VCaP (cell line): ENCODE measurements around the gene ENO3.

Source experiments
- H3K27ac ChIP-seq: fragments of 450-650 bp; 2 replicates; pipeline ENCODE4 v1.5.1; 2017
- TF ChIP-seq, protein P1 (sequence below): fragments of 450-650 bp; conservative IDR thresholded peaks from 2 replicates; pipeline ENCODE4 v1.5.1; 2017; ENCODE audit warnings: mild to moderate bottlenecking, moderate library complexity

ENO3 gene

DNA sequence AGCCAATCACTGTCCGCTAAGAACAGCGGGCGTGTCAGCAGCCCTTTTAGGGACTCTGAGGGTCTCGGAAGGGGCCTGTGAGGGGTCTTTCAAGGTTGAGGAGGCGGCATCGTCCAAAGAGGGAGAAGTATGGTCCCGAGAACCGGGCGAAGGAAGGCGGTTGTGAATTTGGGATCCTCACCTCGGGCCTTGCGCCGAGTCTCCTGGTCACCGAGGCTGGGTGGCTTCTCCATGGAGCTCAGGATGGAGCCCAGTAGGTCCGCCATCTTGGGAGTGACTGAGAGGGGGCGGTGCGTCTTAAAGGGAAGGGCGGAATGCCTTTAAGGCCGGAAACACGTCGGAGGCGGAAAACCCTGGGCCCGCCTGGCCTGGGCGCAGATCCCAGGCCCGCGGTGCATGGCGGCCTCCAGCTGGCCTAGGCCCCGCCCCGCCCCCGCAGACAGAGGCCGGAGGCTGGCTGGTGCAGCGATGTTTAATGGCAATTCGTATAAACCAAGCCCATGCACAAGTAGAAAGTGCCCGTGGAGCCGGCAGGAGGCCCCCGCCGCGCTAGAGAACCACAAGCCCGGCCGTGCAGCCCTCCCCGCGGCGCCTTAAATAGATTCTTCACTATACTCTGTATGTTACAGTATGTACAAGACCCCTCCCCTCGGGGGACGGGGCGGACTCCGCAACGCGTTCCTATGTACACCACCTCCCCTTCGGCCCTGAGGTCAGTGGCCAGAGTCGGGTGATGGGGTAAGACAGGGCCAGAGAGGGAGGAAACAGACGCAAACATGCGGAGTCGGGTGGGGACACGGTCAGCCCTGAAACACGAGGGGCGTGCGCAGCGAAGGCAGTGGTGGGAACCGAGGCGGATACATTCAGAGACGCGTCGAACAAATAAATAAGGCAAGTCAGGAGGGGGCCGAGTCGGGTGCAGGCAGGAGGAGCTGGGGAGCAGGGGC lies 16.9 kb downstream of the ENO3 start, which contains the start of gene SPAG7:
TSS of gene SPAG7 (minus strand) at position 279 of the 947 bp plus-strand sequence. CDS start at position 266, 13 bp downstream.
- H3K27ac ChIP-seq, result peak within 1 kb of the TSS; percentile 85
- TF ChIP-seq, protein P1, sequence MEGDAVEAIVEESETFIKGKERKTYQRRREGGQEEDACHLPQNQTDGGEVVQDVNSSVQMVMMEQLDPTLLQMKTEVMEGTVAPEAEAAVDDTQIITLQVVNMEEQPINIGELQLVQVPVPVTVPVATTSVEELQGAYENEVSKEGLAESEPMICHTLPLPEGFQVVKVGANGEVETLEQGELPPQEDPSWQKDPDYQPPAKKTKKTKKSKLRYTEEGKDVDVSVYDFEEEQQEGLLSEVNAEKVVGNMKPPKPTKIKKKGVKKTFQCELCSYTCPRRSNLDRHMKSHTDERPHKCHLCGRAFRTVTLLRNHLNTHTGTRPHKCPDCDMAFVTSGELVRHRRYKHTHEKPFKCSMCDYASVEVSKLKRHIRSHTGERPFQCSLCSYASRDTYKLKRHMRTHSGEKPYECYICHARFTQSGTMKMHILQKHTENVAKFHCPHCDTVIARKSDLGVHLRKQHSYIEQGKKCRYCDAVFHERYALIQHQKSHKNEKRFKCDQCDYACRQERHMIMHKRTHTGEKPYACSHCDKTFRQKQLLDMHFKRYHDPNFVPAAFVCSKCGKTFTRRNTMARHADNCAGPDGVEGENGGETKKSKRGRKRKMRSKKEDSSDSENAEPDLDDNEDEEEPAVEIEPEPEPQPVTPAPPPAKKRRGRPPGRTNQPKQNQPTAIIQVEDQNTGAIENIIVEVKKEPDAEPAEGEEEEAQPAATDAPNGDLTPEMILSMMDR, result no peak

DNA sequence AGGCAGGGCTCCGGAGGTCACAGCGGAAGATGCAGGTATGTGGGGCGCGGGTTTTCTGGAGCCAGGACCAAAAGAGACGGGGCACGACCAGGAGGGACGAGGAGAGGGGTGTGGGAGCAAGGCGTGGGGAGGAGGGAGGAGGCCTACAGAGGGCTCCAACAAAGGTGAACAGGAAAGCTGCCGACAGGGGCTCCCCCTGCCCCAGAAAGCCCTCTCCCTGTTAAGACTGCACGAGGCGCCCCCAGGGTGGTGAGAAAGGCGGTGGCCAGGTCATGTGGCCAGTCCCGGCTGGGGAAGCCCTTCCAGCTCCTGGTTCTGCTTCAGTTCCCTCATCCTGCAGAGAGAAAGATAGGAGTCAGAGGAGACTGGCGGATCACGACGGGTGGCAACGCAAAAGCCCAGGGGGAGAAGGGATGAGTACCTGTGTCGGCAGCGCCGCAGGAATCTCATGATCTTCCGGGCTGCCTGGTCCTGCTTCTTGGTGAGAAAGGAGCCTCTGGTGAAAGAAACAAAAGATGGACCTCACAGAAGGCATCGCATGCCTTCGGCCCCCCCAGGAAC lies 17.6 kb downstream of the ENO3 start:
- H3K27ac ChIP-seq, result peak overlapping the region; percentile 85
- TF ChIP-seq, protein P1, result no peak

DNA sequence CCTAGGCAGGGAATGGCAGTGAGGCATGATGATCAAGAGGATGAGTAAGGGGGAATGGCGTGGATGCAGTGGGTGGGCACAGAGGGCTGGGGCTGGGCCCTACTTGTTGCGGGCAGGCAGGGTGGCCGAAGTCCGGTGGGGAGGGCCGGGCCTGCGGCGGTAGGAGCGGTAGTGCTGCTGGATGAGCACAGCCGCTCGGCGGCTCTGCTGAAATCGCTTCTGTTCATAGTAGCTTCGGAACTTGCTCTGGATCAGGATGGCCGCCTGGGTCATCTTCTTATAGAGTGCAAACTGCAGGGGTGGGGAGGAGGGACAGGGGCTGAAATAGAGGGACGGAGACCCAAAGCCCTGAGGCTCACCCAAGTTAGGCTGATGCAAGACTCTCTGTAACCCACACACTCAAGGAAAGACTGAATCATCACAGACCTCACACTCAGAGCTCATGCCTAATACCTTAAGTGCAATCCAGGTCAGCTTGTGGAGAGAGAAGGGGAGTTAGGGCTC lies 18.2 kb downstream of the ENO3 start:
- TF ChIP-seq, protein P1, result no peak
- peak overlapping the region; percentile 85 for H3K27ac ChIP-seq

DNA sequence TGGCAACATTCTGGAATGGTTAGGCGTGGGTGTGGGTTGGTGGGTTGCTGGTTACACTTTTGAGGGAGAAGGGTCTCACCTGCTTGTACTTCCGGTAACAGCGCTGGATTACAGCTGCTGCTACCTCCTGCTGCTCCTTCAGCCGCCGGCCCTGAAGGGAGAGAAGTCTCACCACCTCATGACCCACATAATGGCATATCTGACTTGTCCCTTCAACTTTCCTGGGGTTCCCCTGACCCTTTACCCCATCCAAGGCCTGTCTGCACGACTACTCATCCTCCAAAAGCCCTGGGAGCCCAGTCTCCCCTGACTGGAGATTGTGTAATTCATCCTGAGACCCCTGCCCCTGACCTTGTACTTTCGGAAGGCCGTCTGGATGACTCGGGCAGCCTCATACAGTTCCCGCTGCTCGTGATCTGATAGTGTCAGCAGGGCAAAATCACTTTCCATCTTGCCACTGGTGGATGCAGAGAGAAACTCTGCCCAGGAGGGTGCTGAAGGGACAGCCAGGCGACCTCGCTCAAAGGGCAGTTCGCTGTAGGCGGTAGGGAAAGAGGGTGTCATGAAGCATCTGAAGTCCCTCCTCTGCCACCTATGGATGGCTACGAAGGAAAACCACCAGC lies 18.7 kb downstream of the ENO3 start:
- TF ChIP-seq, protein P1, result no peak
- peak overlapping the region; percentile 85; the same call in 1 of the 2 replicates for H3K27ac ChIP-seq

DNA sequence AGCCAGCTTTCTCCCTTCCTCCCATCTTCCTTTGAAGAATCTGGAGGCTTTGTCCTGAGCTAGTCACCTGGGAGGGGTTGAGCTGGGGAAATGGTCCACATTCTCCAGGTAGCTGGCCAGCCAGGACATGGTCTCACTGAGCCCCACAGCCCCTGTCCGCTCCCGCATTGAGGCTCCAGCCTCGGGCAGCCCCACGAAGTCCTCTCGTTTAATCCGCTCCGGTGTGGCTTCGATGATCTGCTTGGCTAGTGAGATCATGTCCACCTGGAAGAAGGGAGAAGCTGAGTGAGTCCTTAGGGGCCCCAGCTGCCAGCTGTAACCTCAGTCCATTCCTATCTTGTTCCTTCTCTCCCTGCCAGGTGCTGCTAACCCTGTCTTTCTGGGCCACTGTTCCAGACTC lies 19.4 kb downstream of the ENO3 start:
- TF ChIP-seq, protein P1, result no peak
- H3K27ac ChIP-seq, result no peak overlapping the region

DNA sequence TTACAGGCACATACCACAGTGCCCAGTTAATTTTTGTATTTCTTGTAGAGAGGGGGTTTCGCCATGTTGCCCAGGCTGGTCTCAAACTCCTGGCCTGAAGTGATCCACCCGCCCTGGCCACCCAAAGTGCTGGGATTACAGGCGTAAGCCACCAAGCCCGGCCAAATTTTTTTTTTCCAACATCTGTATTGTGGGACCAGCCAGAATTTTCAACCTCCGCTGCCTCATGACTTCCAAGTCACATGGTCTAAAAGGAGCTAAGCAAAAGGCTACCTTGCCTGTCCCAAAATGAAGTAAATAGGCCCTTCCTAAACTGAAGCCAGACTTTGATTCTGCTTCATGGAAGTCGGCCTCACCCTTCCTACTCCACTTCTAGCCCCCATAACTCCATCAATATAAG lies 20.9 kb downstream of the ENO3 start:
- TF ChIP-seq, protein P1, result no peak
- H3K27ac ChIP-seq, result no peak overlapping the region

DNA sequence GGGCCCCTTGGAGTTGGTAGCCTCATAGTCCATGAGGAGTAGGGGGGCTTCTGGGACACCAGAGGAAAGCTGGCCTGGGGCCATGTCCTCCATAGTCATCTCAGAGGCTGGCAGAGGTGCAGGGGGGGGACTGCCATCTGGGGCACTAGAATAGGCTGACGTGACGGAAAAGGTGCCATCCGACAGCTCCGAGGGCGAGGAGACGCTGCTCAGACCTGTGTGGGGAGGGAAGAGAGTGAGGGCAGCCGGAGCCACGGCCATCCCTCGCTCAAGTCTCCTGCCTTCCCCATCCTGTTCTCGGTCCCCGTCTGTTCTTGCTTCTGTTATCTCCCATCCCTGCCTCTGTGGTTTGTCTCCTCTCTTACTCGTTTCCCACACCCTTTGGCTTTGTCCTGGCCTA lies 21.4 kb downstream of the ENO3 start:
- H3K27ac ChIP-seq, result no peak overlapping the region
- TF ChIP-seq, protein P1, result no peak
